Sigmoid colon (tissue), 4 donors: Measurements from ENCODE around the gene UGT1A7.

ENCODE experiments used
- EP300 ChIP-seq, 4 donors: sonication (generic); formaldehyde crosslinking; IDR thresholded peaks; one replicate each; pipeline ENCODE4 v1.6.1; 2017; ENCODE audit warnings: antibody characterized with exemption in 4 of 4
- POLR2AphosphoS5 ChIP-seq, 4 donors: sonication (generic); formaldehyde crosslinking; IDR thresholded peaks; one replicate each; pipeline ENCODE4 v1.6.1; 2017; ENCODE audit warnings: antibody characterized with exemption in 4 of 4
- TF ChIP-seq, protein P1 (sequence below), 4 experiments: fragments of 450-650 bp in 3 of 4; fragments of 200-600 bp in 1 of 4; IDR thresholded peaks; one replicate each; pipeline ENCODE4 v1.5.1; 2016 to 2019; ENCODE audit warnings: antibody characterized with exemption in 4 of 4, mild to moderate bottlenecking in 3 of 4, moderate library complexity in 2 of 4

DNA sequence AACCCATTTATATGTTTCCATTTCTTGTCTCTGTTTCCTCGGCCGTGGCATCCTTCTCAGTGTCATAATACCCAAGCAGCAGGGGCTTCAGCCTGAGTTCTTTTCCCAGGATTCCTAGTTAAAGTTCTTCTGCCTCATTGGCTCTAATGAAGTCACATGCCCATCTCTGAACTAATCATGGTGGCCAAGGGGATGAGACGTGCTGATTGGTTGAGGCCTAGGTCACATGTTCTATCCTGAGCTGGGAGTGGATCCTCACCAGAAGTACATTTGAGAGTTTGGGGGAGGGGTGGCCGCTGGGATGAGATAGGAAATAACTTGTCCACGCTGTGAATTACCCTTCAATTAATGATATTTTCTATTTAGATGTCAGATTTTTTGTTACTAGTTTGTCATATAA lies 27.2 kb downstream of the UGT1A7 start:
- TF ChIP-seq, protein P1, sequence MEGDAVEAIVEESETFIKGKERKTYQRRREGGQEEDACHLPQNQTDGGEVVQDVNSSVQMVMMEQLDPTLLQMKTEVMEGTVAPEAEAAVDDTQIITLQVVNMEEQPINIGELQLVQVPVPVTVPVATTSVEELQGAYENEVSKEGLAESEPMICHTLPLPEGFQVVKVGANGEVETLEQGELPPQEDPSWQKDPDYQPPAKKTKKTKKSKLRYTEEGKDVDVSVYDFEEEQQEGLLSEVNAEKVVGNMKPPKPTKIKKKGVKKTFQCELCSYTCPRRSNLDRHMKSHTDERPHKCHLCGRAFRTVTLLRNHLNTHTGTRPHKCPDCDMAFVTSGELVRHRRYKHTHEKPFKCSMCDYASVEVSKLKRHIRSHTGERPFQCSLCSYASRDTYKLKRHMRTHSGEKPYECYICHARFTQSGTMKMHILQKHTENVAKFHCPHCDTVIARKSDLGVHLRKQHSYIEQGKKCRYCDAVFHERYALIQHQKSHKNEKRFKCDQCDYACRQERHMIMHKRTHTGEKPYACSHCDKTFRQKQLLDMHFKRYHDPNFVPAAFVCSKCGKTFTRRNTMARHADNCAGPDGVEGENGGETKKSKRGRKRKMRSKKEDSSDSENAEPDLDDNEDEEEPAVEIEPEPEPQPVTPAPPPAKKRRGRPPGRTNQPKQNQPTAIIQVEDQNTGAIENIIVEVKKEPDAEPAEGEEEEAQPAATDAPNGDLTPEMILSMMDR (IDR thresholded peaks at IDR 0.05), result no peak
- TF ChIP-seq EP300 (IDR thresholded peaks at IDR 0.05) (no peak), POLR2AphosphoS5 (IDR thresholded peaks at IDR 0.05) (no peak)
